PC-9 (cell line): ENCODE data around the gene MBOAT2. TPM values are rescaled to one million over a fixed set of nuclear protein-coding genes. Genes with fewer than 3 reads are reported as not detected.

Experiments used
- BruUV-seq: library from RNA; stranded (reverse); fragments of 400-500 nt; replicated peaks from 2 replicates; lab custom pipeline; 2021; lab: Mats Ljungman, UMichigan
- CTCF ChIA-PET: fragments of 300-600 bp; sonication (Branson Sonifier 250); formaldehyde crosslinking; loops from one replicate; lab custom pipeline; 2022; ENCODE audit warnings: antibody characterized with exemption; lab: Charles Lee
- POLR2A ChIA-PET: fragments of 300-600 bp; sonication (Branson Sonifier 250); formaldehyde crosslinking; loops from one replicate; lab custom pipeline; 2022; ENCODE audit warnings: antibody characterized with exemption; ENCODE audit not compliant: unreplicated experiment; lab: Charles Lee
- DNase-seq, 2 experiments: peaks; one replicate each; pipeline versions ENCODE4 v3.0.0 to v3.0.0-alpha.2; 2015 to 2022; ENCODE audit warnings: mixed read lengths in 1 of 2
- H2AFZ ChIP-seq: fragments of 200-600 bp; sonication (generic); 2 replicates; pipeline ENCODE4 v1.8.1; 2017; ENCODE audit warnings: antibody characterized with exemption
- H3F3A ChIP-seq: fragments of 200-600 bp; sonication (generic); 2 replicates; pipeline ENCODE4 v1.8.1; 2017; ENCODE audit warnings: antibody characterized with exemption, mild to moderate bottlenecking, low read depth; ENCODE audit not compliant: insufficient read depth
- H3K27ac ChIP-seq: fragments of 200-600 bp; sonication (generic); 2 replicates; pipeline ENCODE4 v1.6.1; 2016; ENCODE audit warnings: mixed run types
- H3K27me3 ChIP-seq: fragments of 200-600 bp; sonication (generic); 2 replicates; pipeline ENCODE4 v1.6.1; 2016; ENCODE audit warnings: low read depth, mixed run types; ENCODE audit not compliant: insufficient read depth
- H3K36me3 ChIP-seq: fragments of 200-600 bp; sonication (generic); 2 replicates; pipeline ENCODE4 v1.6.1; 2016; ENCODE audit warnings: low read depth, mixed run types
- H3K4me1 ChIP-seq: fragments of 200-600 bp; sonication (generic); replicated peaks from 2 replicates; pipeline ENCODE4 v1.6.1; 2016; ENCODE audit warnings: mixed run types; ENCODE audit not compliant: insufficient read depth
- H3K4me2 ChIP-seq: fragments of 200-600 bp; sonication (generic); 2 replicates; pipeline ENCODE4 v1.6.1; 2017; ENCODE audit warnings: mixed run types
- H3K4me3 ChIP-seq: fragments of 200-600 bp; sonication (generic); 2 replicates; pipeline ENCODE4 v1.6.1; 2016; ENCODE audit warnings: mixed run types
- H3K79me2 ChIP-seq: fragments of 200-600 bp; sonication (generic); 2 replicates; pipeline ENCODE4 v1.6.1; 2017; ENCODE audit warnings: low read depth, mixed run types
- H3K9me2 ChIP-seq: fragments of 200-600 bp; sonication (generic); 2 replicates; pipeline ENCODE4 v1.8.1; 2017; ENCODE audit warnings: mild to moderate bottlenecking; ENCODE audit not compliant: insufficient read depth
- H3K9me3 ChIP-seq: fragments of 200-600 bp; sonication (generic); 2 replicates; pipeline ENCODE4 v1.8.1; 2016; ENCODE audit warnings: low read depth; ENCODE audit not compliant: insufficient read depth
- H4K20me1 ChIP-seq: fragments of 200-600 bp; sonication (generic); 2 replicates; pipeline ENCODE4 v1.8.1; 2017; ENCODE audit not compliant: insufficient read depth
- CTCF ChIP-seq: fragments of 200-600 bp; sonication (generic); conservative IDR thresholded peaks from 2 replicates; pipeline ENCODE4 v1.6.1; 2017; ENCODE audit warnings: mixed run types, antibody characterized with exemption, mild to moderate bottlenecking, moderate library complexity
- EZH2 ChIP-seq: fragments of 200-600 bp; sonication (generic); IDR thresholded peaks from 2 replicates; pipeline ENCODE4 v1.8.0; 2017; ENCODE audit warnings: antibody characterized with exemption, low read depth
- intact Hi-C: fragments of 100-400 bp; cut with micrococcal nuclease; formaldehyde crosslinking; loops from one replicate; pipeline ENCODE4 v1.10.0; 2022; ENCODE audit not compliant: unreplicated experiment
- total RNA-seq: library from RNA; stranded (reverse); gene quantifications from 2 replicates; pipeline ENCODE4 v1.2.3, GENCODE V29; 2021

Gene MBOAT2
- total RNA-seq, 1 experiment from 2014 or later = 57.7 TPM

DNA sequence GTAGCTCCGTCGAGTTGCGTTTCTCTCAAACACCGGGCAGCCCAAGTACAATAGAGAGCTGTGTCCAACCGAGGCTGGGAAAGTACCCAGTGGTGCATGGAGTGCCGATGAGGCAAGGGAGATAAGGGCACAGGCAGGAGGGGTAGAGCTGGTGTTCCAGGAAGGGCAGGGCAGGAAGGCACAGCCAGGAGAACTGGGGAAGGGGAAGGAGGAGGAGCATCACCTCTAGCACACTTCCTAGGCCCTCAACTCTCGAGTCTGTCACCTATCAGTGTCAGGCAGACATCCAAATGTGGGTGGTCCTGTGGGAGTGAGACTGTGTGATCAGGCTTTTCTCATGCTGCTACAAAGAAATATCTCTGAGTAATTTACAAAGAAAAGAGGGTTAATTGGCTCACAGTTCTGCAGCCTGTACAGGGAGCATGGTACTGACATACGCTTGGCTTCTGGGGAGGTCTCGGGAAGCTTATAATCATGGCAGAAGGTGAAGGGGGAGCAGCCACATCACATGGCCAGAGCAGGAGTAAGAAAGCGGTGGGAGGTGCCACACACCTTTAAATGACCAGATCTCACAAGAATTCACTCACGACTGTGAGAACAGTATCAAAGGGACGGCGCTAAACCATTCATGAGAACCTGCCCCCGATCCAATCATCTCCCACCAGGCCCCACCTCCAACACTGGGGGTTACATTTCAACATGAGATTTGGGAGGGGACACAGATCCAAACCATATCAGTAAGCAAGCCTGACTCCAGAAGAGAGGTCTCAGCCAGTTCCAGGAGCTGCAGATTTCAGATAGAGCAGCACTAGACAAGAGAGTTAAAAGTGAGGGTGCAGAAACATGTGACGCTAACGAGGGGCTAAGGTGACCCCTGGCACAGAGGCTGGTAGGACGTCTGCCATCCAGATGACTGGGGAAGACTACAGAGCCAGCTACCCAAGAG is 75.7 kb downstream of the MBOAT2 start:
- Histone ChIP-seq H3K79me2 (no peaks in the 10 kb centered on the region; the same call in 1 of the 2 replicates), H4K20me1 (no peaks in the 10 kb centered on the region), H3K27me3 (no peaks in the 10 kb centered on the region), H3K27ac (no peak overlapping the region), H3K9me2 (no peaks in the 10 kb centered on the region), H2AFZ (no peak overlapping the region), H3K36me3 (peaks cover 7% of the 10 kb centered on the region; the same call in 1 of the 2 replicates), H3K9me3 (no peaks in the 10 kb centered on the region), H3F3A (no peaks in the 10 kb centered on the region), H3K4me3 (no peak overlapping the region), H3K4me2 (no peak overlapping the region), H3K4me1 (no peaks in the 10 kb centered on the region; the same call in 1 of the 2 replicates)
- no peak for DNase-seq
- POLR2A ChIA-PET = no interaction called here
- no TSS peak for BruUV-seq
- intact Hi-C loops = no loop called here
- no peak for TF ChIP-seq EZH2
- TF ChIP-seq CTCF = no peak
- CTCF ChIA-PET = no interaction called here

DNA sequence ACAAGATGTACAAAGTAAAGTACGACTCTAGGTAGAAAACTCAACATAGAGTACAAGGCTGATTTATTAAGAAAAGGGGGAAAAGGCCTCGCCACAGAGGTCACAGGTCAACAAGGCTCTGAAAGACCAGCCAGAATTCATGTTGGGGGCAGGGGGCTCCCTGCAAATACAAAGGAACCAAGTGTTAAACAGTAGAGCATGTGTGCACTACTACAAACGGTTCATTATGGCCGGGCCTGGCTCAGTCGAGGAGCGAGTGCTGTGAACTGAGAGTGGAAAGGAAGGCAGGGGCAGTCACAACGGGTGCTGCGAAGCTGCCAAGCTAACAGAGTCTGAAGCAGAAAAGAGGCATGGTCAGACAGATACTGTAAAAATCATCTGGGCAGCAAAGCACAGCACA is 77.1 kb downstream of the MBOAT2 start:
- Histone ChIP-seq H3K27me3 (no peaks in the 10 kb centered on the region), H3K9me3 (no peaks in the 10 kb centered on the region), H3K36me3 (0 out of 2 replicates have a peak, but pooled peaks cover 2% of the 10 kb centered on the region), H4K20me1 (no peaks in the 10 kb centered on the region), H3K4me3 (no peak overlapping the region), H3K27ac (no peak overlapping the region), H3K4me1 (no peaks in the 10 kb centered on the region; the same call in 1 of the 2 replicates), H3K79me2 (no peaks in the 10 kb centered on the region; the same call in 1 of the 2 replicates), H3F3A (no peaks in the 10 kb centered on the region), H2AFZ (no peak overlapping the region), H3K4me2 (no peak overlapping the region), H3K9me2 (no peaks in the 10 kb centered on the region)
- POLR2A ChIA-PET = no interaction called here
- BruUV-seq = no TSS peak
- CTCF ChIA-PET = no interaction called here
- intact Hi-C loops = no loop called here
- no peak for TF ChIP-seq EZH2
- no peak for DNase-seq

- Histone ChIP-seq H3K4me1 (no peaks in the 10 kb centered on the region; the same call in 1 of the 2 replicates), H3K79me2 (no peaks in the 10 kb centered on the region; the same call in 1 of the 2 replicates), H3K4me2 (no peak overlapping the region), H3K36me3 (no peaks in the 10 kb centered on the region), H3K9me3 (no peaks in the 10 kb centered on the region), H3K9me2 (no peaks in the 10 kb centered on the region), H3K27ac (no peak overlapping the region), H3K27me3 (no peaks in the 10 kb centered on the region), H2AFZ (no peak overlapping the region), H3F3A (no peaks in the 10 kb centered on the region), H3K4me3 (no peak overlapping the region), H4K20me1 (no peaks in the 10 kb centered on the region)
- no peak for DNase-seq
- ChIA-PET POLR2A (no interaction called here), CTCF (no interaction called here)
- no TSS peak for BruUV-seq
- intact Hi-C loops = no loop called here
- TF ChIP-seq CTCF = no peak
These were observed 78.1 kb downstream of the MBOAT2 start for GRCh38 chr2:8925411-8925810.
